ENCODE data around the gene C17orf50.

The C17orf50 gene

GRCh38 chr17:35726953-35727460 is 33.7 kb upstream of the C17orf50 start:
- no peak for TF ChIP-seq CTCF (IDR thresholded peaks at IDR 0.05; ENCODE audit: low read depth, low read length)
- in situ Hi-C loops (cut with HindIII; ENCODE audit: low sequenced_read_pairs) = no loop called here
- no peak overlapping the region for H3K4me3 ChIP-seq (ENCODE audit: low read depth, low read length)
- DNase-seq (ENCODE audit: low read depth, low spot score) = peak; percentile 50

GRCh38 chr17:35727635-35728034 is 33.1 kb upstream of the C17orf50 start:
- H3K4me3 ChIP-seq (ENCODE audit: low read depth, low read length) = no peak overlapping the region
- in situ Hi-C loops (cut with HindIII; ENCODE audit: low sequenced_read_pairs) = no loop called here
- no peak for DNase-seq (ENCODE audit: low read depth, low spot score)
- no peak for TF ChIP-seq CTCF (IDR thresholded peaks at IDR 0.05; ENCODE audit: low read depth, low read length)

GRCh38 chr17:35728551-35728950 is 32.1 kb upstream of the C17orf50 start:
- no peak for DNase-seq (ENCODE audit: low read depth, low spot score)
- in situ Hi-C loops (cut with HindIII; ENCODE audit: low sequenced_read_pairs) = no loop called here
- H3K4me3 ChIP-seq (ENCODE audit: low read depth, low read length) = no peak overlapping the region
- no peak for TF ChIP-seq CTCF (IDR thresholded peaks at IDR 0.05; ENCODE audit: low read depth, low read length)

- in situ Hi-C loops (cut with HindIII; ENCODE audit: low sequenced_read_pairs) = no loop called here
- TF ChIP-seq CTCF (IDR thresholded peaks at IDR 0.05; ENCODE audit: low read depth, low read length) = no peak
- no peak overlapping the region for H3K4me3 ChIP-seq (ENCODE audit: low read depth, low read length)
- no peak for DNase-seq (ENCODE audit: low read depth, low spot score)
Measured at GRCh38 chr17:35729405-35729833, 31.3 kb upstream of the C17orf50 start.

GRCh38 chr17:35730400-35731005 is 30.2 kb upstream of the C17orf50 start:
- H3K4me3 ChIP-seq (ENCODE audit: low read depth, low read length) = no peak overlapping the region
- no peak for DNase-seq (ENCODE audit: low read depth, low spot score)
- no peak for TF ChIP-seq CTCF (IDR thresholded peaks at IDR 0.05; ENCODE audit: low read depth, low read length)
- in situ Hi-C loops (cut with HindIII; ENCODE audit: low sequenced_read_pairs) = no loop called here

GRCh38 chr17:35731239-35731916 is 29.3 kb upstream of the C17orf50 start, which contains the start of gene RASL10B:
Gene RASL10B, plus strand, starts transcription at chr17:35731639. Its CDS starts 3,546 bp downstream, at chr17:35735185.
- H3K4me3 ChIP-seq (ENCODE audit: low read depth, low read length) = peak within 1 kb of the TSS; percentile 52
- TF ChIP-seq CTCF (IDR thresholded peaks at IDR 0.05; ENCODE audit: low read depth, low read length) = no peak
- in situ Hi-C loops (cut with HindIII; ENCODE audit: low sequenced_read_pairs) = no loop called here
- peak; percentile 43 for DNase-seq (ENCODE audit: low read depth, low spot score)

Data from astrocyte of the spinal cord (primary cell).